Thoracic aorta (tissue), 2 donors: ENCODE data around the gene INPP1. TPM values are rescaled to one million over a fixed set of nuclear protein-coding genes. Genes with fewer than 3 reads are reported as not detected.
A peak's percentile ranks its signal among the peaks of the same experiment; 100 is the strongest.

Experiments used
- ATAC-seq: fragments of 150-250 bp; one replicate; pipeline ENCODE4 v1.8.0; 2017; ENCODE audit warnings: low read depth; ENCODE audit not compliant: insufficient number of reproducible peaks, low FRiP score
- DNase-seq: peaks from one replicate; pipeline ENCODE4 v3.0.0-alpha.2; 2020; ENCODE audit warnings: low spot score
- H3K27ac ChIP-seq, 2 donors: fragments of 200-600 bp; sonication (generic); 1 replicate in 1 of 2; 2 replicates in 1 of 2; pipeline ENCODE4 v1.5.1; 2016; ENCODE audit warnings: mild to moderate bottlenecking in 2 of 2, moderate library complexity in 2 of 2
- H3K27me3 ChIP-seq: fragments of 200-600 bp; sonication (generic); replicated peaks from 2 replicates; pipeline ENCODE4 v1.6.0; 2016; ENCODE audit warnings: mild to moderate bottlenecking; ENCODE audit not compliant: insufficient read depth
- H3K36me3 ChIP-seq: fragments of 200-600 bp; sonication (generic); one replicate; pipeline ENCODE4 v1.5.1; 2016
- H3K4me1 ChIP-seq, 2 donors: fragments of 200-600 bp; sonication (generic); 1 replicate in 1 of 2; 2 replicates in 1 of 2; pipeline versions ENCODE4 v1.5.1 to v1.6.0; 2016; ENCODE audit warnings: low read depth in 2 of 2, mild to moderate bottlenecking in 1 of 2; ENCODE audit not compliant: control insufficient read depth in 1 of 2
- H3K4me3 ChIP-seq: fragments of 200-600 bp; sonication (generic); 2 replicates; pipeline ENCODE4 v1.5.1; 2016; ENCODE audit warnings: mild to moderate bottlenecking
- H3K9me3 ChIP-seq: fragments of 200-600 bp; sonication (generic); 2 replicates; pipeline ENCODE4 v1.5.1; 2016
- CTCF ChIP-seq: fragments of 200-600 bp; sonication (generic); IDR thresholded peaks from one replicate; pipeline ENCODE4 v1.5.1; 2019; ENCODE audit warnings: antibody characterized with exemption
- total RNA-seq, 2 donors: library from RNA; depleted of rRNA; stranded (reverse); fragments of >200 nt; gene quantifications; one replicate each; pipeline versions ENCODE4 v1.1.0 to v1.2.3, GENCODE V29; 2016

INPP1 gene
- total RNA-seq, 2 donors from 2014 or later = 13.0 to 36.6 TPM

- no peak for ATAC-seq
- TF ChIP-seq CTCF = no peak
- no peaks in the 10 kb centered on the region for H3K36me3 ChIP-seq
- no peaks in the 10 kb centered on the region for H3K27me3 ChIP-seq
- no peak for DNase-seq
- H3K9me3 ChIP-seq = no peaks in the 10 kb centered on the region
- H3K27ac ChIP-seq = no peak overlapping the region
- H3K4me1 ChIP-seq = peaks cover 5 to 8% of the 10 kb centered on the region in 2 donors
- no peak overlapping the region for H3K4me3 ChIP-seq
These were observed 3.0 kb upstream of the INPP1 start for GRCh38 chr2:190340369-190340768.

DNA sequence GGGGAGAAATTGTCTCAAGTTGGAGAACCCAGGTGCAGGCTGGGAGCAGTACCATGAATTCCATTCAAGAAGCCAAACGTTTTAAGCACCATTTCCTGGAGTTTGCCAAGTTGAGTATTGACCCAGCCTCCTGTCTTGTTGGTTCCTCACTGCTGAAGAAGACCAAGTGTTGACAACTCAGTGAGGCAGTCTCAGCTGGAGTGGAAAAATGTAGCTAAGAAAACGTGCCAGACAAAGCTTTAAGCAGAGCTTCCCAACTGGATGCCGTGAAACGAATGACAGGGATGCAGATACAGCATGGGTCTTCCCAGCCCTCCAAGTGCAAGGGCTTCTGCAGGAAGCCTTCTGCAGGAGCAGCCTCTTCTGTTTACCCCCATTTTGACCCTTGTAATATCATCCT, 778 bp upstream of the INPP1 start:
- no peaks in the 10 kb centered on the region for H3K36me3 ChIP-seq
- no peak for TF ChIP-seq CTCF
- H3K4me3 ChIP-seq = no peak overlapping the region
- H3K4me1 ChIP-seq = peaks cover 11% of the 10 kb centered on the region in 2 donors
- ATAC-seq = no peak
- no peaks in the 10 kb centered on the region for H3K9me3 ChIP-seq
- peak overlapping the region; percentile 91 to 95 for H3K27ac ChIP-seq
- no peak for DNase-seq
- no peaks in the 10 kb centered on the region for H3K27me3 ChIP-seq

DNA sequence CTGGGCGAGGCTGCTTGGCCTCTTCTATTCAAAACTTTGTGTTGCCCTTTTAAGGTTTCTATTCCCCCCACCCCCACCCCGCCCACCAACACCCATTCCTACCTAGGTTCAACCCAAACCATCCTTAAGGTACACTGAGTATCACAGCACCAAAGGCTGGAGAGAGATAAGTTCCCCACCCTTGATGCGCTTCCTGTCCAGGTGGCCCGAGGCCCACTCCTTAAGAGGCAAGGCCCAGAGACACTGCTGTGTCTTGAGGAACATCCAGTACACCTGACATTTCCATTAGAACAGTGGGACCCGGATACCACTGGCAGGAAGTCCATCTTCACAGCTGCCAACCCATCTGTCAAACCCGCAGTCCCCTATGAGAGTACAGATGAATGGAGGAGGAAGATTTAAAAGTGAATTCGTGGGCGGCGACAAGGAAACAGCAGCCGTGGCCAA, 277 bp upstream of the INPP1 start:
- peaks cover 11% of the 10 kb centered on the region in 2 donors for H3K4me1 ChIP-seq
- no peak for ATAC-seq
- no peaks in the 10 kb centered on the region for H3K36me3 ChIP-seq
- TF ChIP-seq CTCF = no peak
- peak overlapping the region; percentile 91 to 95 for H3K27ac ChIP-seq
- peak; percentile 47 for DNase-seq
- H3K4me3 ChIP-seq = peak overlapping the region; percentile 97
- H3K9me3 ChIP-seq = no peaks in the 10 kb centered on the region
- no peaks in the 10 kb centered on the region for H3K27me3 ChIP-seq

- Histone ChIP-seq H3K4me3 (peak overlapping the region; percentile 97), H3K9me3 (no peaks in the 10 kb centered on the region), H3K27me3 (no peaks in the 10 kb centered on the region), H3K4me1 (peaks cover 11% of the 10 kb centered on the region in 2 donors), H3K36me3 (no peaks in the 10 kb centered on the region), H3K27ac (peak overlapping the region; percentile 91 to 95)
- no peak for ATAC-seq
- DNase-seq = no peak
- peak; percentile 10 for TF ChIP-seq CTCF
These were observed 963 bp downstream of the INPP1 start for GRCh38 chr2:190344276-190344827.

GRCh38 chr2:190350371-190350770, 7.0 kb downstream of the INPP1 start:
- H3K36me3 ChIP-seq = no peaks in the 10 kb centered on the region
- ATAC-seq = no peak
- no peak overlapping the region for H3K4me3 ChIP-seq
- H3K4me1 ChIP-seq = peaks cover 3 to 24% of the 10 kb centered on the region in 2 donors
- no peaks in the 10 kb centered on the region for H3K27me3 ChIP-seq
- TF ChIP-seq CTCF = no peak
- no peak overlapping the region for H3K27ac ChIP-seq
- H3K9me3 ChIP-seq = no peaks in the 10 kb centered on the region
- DNase-seq = no peak
